GM18507 (cell line): Measurements from ENCODE around the gene NOP56.

Source experiments
- DNase-seq: peaks from one replicate; pipeline ENCODE4 v3.0.0; 2011; ENCODE audit warnings: low read depth; ENCODE audit not compliant: insufficient read length; ENCODE audit errors: extremely low spot score
- FAIRE-seq: peaks from 2 replicates; lab custom pipeline; 2011; peaks lifted over from hg19 to GRCh38; lab: Jason Lieb, UNC

NOP56 gene

DNA sequence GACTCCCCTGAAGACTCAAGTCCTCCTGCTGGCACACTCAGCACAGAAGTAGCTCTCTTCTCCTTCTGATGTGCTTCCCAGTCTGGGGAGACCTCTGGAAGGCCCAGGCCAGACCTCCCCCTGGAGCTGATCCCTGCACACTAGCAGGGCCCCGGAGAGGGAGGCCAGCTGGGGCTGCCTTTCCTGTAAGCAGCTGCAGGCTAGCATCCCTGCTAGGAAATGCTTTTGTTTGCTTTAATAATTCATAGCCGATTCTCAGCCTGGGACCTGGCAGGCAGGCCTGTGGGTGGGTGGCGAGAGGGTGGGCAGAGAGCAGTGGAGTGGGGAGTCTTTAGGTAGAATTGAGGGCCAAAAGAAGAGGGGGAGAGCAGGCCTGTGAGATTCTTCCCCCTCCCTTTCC lies 45.3 kb downstream of the NOP56 start:
- DNase-seq (no peak), FAIRE-seq (no peak)

DNA sequence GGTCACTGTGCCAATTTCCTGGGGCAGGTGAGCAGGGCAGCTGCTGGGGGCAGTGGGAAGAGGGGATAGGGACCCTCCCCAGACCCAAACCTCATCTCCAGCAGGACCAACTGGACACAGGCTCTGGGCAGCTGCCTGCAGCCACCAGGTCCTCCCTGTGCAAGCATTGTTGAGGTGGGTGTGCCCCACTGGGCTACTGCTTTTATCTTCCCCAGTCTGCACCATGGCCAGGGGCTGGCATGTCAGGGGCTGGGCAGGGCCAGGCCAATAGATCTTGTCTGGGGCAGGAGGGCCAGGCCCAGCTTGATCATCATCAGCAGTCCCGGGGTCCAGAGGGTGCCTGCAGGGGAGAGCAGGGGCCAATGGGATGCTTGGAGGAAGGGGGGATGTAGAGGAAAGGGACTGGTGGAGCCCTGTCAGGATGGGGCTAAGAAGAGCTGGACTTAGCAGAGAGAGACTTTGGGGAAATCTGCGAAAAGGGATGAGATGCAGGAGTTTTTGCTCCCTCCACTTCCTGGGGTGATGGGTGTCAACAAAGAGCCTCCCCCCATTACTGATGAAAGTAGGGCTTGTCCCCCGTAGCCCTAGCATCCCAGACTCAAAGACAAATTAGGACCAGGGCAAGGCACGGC lies 45.9 kb downstream of the NOP56 start:
- DNase-seq (no peak), FAIRE-seq (no peak)

DNA sequence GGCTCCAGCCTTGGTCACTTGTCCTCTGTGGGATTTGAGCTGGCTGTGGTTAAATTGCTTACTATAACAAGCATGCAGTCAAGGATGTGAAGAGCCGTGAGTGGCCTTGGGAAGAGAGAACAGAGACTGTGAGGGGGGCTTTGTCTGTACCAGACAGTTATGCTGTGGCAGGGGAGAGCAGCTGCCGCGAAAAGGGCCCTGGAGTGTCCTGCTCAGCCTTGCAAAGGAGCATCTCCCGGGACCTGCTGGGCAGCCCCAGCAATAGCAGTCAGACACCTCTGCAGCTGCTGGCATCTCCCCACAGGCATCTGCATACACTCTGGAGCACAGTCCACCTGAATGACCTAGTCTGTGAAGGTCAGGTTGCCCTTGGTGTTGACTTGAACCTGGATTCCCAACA lies 46.5 kb downstream of the NOP56 start:
- FAIRE-seq (no peak), DNase-seq (no peak)

DNA sequence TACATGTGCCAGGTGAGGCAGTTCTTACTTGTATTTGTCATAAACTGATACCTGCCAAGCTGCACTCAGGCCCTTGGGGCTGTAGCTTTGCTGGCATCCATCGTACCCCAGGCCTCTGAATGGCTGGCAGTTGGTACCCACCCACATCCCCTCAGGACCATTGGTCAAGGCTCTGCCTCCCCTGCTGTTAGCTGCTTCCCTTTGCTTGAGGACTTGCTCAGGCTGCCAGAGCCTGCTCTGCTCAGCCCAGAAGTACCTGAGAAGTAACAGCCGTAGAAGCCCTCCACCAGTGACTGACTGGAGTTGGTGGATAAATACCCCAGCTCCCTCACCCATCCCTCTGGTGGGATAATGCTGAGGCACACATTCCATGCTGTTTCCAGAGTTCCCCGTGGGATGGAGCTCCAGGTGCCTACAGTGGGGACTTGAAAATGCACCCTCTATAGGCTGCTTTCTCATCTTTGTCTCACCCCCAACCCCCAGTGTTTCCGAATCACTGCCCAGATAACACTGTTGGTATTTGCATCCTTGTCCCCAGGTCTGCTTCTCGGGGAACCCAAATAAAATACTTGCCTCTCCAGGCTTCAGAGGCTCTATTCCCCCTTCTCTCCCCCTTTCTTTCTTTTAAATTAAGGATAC lies 47.5 kb downstream of the NOP56 start:
- DNase-seq (no peak), FAIRE-seq (no peak)

DNA sequence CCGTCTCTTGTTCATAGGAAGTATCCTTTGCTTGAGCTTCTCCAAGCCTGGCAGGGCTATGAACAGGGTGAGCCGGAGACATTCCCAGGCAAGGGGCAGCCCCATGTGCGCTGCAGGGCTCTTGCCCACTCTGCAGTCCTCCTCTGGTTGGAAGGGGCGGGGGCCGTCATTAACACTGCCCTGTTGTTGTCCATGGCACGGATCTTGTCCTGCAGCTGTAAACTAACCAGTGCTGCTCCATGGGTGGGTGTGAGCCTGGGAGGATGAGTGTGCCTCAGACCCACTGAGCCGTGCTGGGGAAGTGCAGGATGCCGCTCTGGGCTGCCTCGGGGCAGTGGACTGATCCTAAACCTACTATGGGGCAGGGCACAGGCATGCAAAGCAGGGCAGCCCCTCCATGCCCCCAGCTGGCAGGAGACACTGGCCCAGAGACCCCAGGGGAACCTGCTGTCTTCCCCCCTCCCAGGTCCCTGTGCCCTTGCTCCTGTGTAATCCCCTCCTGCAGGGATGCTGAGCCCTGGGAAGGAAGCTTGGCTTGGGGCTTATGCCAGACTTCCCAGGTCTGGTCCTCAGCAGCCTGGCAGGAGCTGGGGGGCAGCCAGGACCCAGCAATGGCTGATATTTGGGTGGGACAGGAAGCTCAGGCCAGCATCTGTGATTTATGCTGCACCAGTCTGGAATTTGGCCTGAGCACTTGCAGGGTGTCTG lies 48.6 kb downstream of the NOP56 start:
- FAIRE-seq (no peak), DNase-seq (no peak)

DNA sequence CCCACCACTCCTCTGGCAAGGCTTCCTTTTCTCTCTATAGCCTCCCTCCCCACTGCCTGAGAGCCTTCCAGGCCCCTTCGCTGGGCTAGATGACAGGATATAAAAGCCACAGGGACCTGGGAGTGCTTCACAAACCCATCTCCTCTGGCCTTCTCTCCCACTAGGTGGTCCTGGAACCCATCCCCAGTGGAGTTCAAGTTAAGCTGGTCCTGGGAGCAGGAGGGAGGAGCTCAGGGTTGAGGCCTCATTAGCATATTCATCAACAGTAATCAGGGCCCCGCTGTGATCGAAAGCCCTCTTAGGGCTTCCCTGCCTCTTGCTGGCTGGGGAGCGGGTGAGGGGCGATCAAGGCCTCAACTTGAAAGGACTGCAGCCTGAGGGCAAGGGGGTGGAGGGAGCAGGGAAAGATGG lies 49.2 kb downstream of the NOP56 start:
- DNase-seq (no peak), FAIRE-seq (no peak)

DNA sequence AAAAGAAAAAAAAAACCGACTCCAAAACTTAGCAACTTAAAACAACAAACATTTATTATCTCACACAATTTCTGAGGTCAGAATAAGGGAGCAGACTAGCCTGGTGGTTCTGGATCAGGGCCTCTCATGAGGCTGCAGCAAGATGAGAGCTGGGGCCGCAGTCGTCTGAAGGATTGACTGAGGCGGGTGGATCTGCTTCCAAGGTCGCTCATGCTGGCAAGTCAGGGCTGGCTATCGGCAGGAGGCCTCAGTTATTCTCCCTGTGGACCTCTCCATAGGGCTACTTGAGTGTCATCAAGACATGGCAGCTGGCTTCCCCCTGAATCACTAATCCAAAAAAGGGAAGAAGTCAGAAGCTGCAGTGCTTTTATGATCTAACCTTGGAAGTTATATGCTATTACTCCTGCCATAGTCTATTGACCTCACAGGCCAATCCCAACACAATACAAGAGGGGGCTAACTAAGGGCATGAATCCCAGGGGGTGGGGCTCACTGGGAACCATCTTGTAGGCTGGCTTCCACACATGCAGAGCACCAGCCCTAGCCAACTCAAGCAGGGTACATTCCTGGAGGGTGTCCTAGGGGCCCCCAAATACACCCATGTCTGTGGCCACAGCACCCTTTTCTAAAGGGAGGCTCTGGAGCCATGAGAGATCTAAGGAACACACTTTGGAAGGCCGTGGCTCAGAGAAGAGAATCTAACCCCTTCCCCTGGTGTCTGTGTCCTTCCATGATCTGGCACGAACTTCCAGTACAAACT lies 51.5 kb downstream of the NOP56 start:
- DNase-seq (no peak), FAIRE-seq (no peak)

DNA sequence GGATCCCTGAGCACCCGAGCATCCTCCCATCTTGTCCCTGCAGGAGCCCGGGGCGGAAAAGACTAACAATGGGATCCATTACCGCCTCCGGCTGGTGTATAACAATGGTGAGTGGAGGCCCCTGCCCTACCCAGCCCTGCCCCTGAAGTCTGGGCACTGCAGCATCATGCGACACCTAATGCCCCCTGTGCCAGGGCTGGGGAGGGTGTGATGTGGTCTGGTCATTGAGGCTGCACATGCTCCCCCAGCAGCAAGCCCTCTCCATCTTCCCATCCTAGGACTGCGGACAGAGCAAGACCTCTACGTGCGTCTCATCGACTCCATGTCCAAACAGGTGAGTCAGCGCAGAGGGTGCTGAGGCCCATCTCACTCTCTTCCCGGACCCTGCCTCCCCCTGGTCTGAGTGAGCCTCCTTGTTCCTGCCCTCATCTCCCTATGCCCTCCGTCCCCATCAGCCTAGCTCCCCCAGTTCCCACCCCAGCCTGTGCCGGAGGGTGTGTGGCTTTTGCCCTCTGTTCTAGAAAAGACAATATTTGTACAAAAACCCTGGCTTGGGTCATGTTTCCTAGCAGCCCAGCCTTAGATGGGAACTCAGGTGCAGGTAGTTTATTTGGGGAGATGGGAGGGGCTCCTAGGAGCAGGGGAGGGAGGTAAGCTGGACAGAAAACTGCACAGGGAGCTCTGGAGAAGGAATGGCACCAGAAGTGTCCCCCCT lies 53.7 kb downstream of the NOP56 start:
- DNase-seq (no peak), FAIRE-seq (no peak)

DNA sequence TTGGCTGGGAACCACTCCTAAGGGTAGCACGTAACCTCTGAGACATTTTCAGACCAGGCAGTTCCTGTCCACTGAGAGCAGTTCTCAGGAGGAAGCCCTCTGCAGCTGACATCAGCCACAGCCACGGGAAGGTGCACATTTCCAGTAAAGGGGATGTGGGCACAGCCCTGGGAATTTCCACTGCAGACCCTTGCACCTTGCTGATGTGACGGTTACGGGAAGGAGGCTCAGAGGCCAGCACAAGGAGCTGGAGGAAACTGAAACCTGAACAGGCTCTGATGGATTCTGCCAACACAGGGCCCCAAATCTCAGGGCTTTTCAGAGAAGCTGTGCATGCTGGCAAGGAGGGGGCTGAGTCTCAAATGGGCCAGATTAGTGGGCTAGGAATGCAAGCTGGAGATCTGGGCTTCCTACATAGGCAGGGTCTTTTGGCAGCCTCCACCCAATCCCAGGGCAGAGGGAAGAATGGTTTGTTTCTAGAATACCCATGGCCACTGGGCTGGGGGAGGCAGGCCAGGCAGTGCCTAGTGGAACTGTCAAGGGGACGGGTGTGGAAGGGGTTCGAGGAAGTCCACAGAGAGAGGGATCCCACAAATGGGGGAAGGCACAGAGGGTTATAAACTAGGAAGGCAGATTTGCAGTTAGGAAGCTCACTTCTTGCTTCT lies 54.4 kb downstream of the NOP56 start:
- DNase-seq, result no peak
- FAIRE-seq, result no peak

DNA sequence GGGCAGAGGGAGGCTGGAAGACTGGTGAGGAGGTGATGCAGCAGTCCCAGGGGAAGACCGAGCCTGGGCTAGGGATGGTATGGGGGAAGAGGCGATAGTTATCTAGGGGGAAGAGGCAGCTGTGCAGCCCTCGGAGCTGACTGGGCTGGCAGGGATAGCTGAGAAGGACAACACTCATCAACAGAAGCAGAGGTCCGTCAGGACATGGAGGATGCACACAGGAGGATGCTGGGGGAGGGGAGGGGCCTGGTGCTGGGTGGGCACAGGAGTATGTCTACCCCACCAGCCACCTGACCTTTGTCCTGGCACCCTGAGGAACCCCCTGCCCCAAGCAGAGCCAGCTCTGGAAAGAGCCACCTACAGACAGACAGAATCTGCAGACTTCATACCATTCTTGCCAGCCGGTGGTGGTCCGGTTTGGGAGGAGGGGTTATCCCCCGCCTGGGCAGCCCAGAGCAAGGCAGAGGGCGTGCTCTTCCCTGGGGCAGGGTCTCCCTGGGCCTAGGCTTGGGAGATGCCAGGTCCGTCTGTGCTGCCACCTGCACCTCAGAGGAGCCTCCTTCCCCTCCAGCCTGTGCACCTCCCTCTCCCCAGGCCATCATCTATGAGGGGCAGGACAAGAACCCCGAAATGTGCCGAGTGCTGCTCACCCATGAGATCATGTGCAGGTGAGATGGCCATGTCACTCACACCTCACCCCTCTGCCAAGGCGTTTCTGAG lies 55.1 kb downstream of the NOP56 start:
- no peak for FAIRE-seq
- no peak for DNase-seq
